ENCODE measurements around the gene PTK6. TPM values are rescaled to one million over a fixed set of nuclear protein-coding genes. Genes with fewer than 3 reads are reported as not detected.
"Not testable (repeated sequence)": the region's sequence is repeated elsewhere in the genome, so short reads cannot be mapped to it uniquely, and the experiment has no call there.

PTK6 gene
- total and polyA plus RNA-seq, 2 donors (not counting 1 experiment from before 2014, with no cell fraction given): 0.86 to 2.3 TPM

DNA sequence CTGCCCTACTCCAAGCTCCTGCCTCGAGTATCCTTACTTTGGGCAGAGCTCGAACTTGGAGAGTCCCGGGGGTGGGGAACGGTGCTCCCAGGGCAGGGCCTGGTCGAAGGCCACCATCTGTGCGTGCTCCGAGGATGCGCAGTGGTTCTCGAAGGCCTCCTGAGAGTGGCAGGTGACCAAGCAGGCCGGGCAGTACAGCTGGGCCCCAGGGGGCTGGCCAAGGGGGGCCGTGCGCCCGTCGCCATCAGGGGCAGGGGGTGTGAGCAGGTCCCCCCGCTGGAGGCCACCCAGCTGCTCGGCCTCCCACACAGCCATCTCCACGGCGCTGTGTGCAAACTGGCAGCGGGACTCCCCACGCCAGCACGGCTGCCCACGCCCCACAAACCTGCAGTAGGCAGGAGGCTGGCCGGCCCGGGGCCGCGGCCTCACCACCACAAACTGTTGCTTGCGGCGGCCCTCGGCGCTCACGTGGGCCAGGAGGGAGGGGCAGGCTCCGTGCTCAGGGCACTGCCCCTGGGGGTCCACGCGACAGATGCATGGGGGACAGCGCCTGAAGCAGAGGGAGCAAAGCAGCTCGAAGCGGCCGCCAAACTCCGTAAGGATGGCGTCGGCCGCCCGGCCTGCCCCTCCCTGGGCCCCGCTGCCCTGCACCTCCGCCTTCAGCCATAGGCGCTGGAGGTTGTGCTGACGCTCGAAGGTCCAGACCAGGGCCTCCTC is 35.1 kb upstream of the PTK6 start:
- Histone ChIP-seq H2AFZ (ENCODE audit: insufficient read depth, low read depth, low read length, poor library complexity, severe bottlenecking) (no peak overlapping the region), H3K4me2 (replicated peaks; ENCODE audit: low read depth, low read length, poor library complexity, severe bottlenecking) (peak overlapping the region; percentile 97), H3K9me3 (ENCODE audit: control extremely low read depth in 1 of 3, control insufficient read depth in 2 of 3, insufficient read depth in 1 of 3, low read length in 2 of 3) (peaks cover 0 to 1% (median 0%) of the 10 kb centered on the region in 3 donors), H3K4me1 (ENCODE audit: control insufficient read depth in 2 of 2, insufficient read depth in 2 of 2, low read length in 2 of 2) (peaks cover 41 to 59% of the 10 kb centered on the region in 2 donors), H3K79me2 (ENCODE audit: control insufficient read depth, insufficient read depth, low read length) (peaks cover 28% of the 10 kb centered on the region), H3K27me3 (replicated peaks in 1 of 4; ENCODE audit: control extremely low read depth in 1 of 4, control insufficient read depth in 3 of 4, insufficient read depth in 4 of 4, low read length in 3 of 4) (no peaks in the 10 kb centered on the region), H3K36me3 (replicated peaks in 1 of 2; ENCODE audit: control extremely low read depth in 1 of 2, control insufficient read depth in 1 of 2, extremely low read depth in 1 of 2, insufficient read depth in 2 of 2, low read length in 1 of 2) (peaks cover 0 to 13% of the 10 kb centered on the region in 2 experiments), H3K4me3 (ENCODE audit: control extremely low read depth in 1 of 5, extremely low read depth in 1 of 5, insufficient read depth in 1 of 5, low read depth in 2 of 5, low read length in 4 of 5) (no peak overlapping the region), H4K20me1 (ENCODE audit: control insufficient read depth, insufficient read depth, low read length, poor library complexity, severe bottlenecking) (peaks cover 48% of the 10 kb centered on the region), H3K9ac (ENCODE audit: low read length) (no peak overlapping the region), H3K27ac (ENCODE audit: low read length in 2 of 2) (no peak overlapping the region)
- Mint-ChIP-seq H3K4me3 (no peak overlapping the region), H3K4me1 (peaks cover 29% of the 10 kb centered on the region), H3K27me3 (no peaks in the 10 kb centered on the region), H3K9me3 (ENCODE audit: insufficient read depth) (no peaks in the 10 kb centered on the region), H3K27ac (no peak overlapping the region)
- ATAC-seq (ENCODE audit: low read depth) (no peak), DNase-seq (no peak)
- intact Hi-C loops (cut with micrococcal nuclease): no loop called here
- TF ChIP-seq, protein P1, sequence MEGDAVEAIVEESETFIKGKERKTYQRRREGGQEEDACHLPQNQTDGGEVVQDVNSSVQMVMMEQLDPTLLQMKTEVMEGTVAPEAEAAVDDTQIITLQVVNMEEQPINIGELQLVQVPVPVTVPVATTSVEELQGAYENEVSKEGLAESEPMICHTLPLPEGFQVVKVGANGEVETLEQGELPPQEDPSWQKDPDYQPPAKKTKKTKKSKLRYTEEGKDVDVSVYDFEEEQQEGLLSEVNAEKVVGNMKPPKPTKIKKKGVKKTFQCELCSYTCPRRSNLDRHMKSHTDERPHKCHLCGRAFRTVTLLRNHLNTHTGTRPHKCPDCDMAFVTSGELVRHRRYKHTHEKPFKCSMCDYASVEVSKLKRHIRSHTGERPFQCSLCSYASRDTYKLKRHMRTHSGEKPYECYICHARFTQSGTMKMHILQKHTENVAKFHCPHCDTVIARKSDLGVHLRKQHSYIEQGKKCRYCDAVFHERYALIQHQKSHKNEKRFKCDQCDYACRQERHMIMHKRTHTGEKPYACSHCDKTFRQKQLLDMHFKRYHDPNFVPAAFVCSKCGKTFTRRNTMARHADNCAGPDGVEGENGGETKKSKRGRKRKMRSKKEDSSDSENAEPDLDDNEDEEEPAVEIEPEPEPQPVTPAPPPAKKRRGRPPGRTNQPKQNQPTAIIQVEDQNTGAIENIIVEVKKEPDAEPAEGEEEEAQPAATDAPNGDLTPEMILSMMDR (IDR thresholded peaks at IDR 0.05): no peak
- TF ChIP-seq EZH2 (IDR thresholded peaks at IDR 0.05; ENCODE audit: borderline replicate concordance, insufficient read depth, low read depth, low read length, poor library complexity, severe bottlenecking): no peak
- ChIA-PET POLR2A (no interaction called here), CTCF (interaction anchor here (3.1 kb wide), 1 partner anchor 34 kb away, joined by 17 read pairs; no protein-coding TSS in a partner anchor)
- 93% methylated on average over 48 of the region's 48 CpGs for WGBS (ENCODE audit: insufficient coverage)

DNA sequence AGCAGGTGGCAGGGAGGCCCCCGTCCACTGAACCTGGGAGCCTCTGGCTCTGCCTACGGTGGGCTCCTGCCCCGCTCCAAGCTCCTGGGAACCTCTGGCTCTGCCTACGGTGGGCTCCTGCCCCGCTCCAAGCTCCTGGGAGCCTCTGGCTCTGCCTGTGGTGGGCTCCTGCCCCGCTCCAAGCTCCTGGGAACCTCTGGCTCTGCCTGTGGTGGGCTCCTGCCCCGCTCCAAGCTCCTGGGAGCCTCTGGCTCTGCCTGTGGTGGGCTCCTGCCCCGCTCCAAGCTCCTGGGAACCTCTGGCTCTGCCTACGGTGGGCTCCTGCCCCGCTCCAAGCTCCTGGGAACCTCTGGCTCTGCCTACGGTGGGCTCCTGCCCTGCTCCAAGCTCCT is 33.9 kb upstream of the PTK6 start:
- Histone ChIP-seq H3K79me2 (ENCODE audit: control insufficient read depth, insufficient read depth, low read length) (peaks cover 28% of the 10 kb centered on the region), H3K4me1 (ENCODE audit: control insufficient read depth in 2 of 2, insufficient read depth in 2 of 2, low read length in 2 of 2) (peaks cover 48 to 67% of the 10 kb centered on the region in 2 donors), H4K20me1 (ENCODE audit: control insufficient read depth, insufficient read depth, low read length, poor library complexity, severe bottlenecking) (peaks cover 60% of the 10 kb centered on the region), H3K36me3 (replicated peaks in 1 of 2; ENCODE audit: control extremely low read depth in 1 of 2, control insufficient read depth in 1 of 2, extremely low read depth in 1 of 2, insufficient read depth in 2 of 2, low read length in 1 of 2) (peaks cover 0 to 21% of the 10 kb centered on the region in 2 experiments)
- H3K27me3 ChIP-seq (replicated peaks in 1 of 4; ENCODE audit: control extremely low read depth in 1 of 4, control insufficient read depth in 3 of 4, insufficient read depth in 4 of 4, low read length in 3 of 4); H3K4me3 Mint-ChIP-seq; DNase-seq; H3K4me2 ChIP-seq (replicated peaks; ENCODE audit: low read depth, low read length, poor library complexity, severe bottlenecking); H3K27ac ChIP-seq (ENCODE audit: low read length in 2 of 2); H3K4me3 ChIP-seq (ENCODE audit: control extremely low read depth in 1 of 5, extremely low read depth in 1 of 5, insufficient read depth in 1 of 5, low read depth in 2 of 5, low read length in 4 of 5); ATAC-seq (ENCODE audit: low read depth); CTCF ChIA-PET; H3K9ac ChIP-seq (ENCODE audit: low read length); H3K27ac Mint-ChIP-seq; H3K9me3 Mint-ChIP-seq (ENCODE audit: insufficient read depth); H2AFZ ChIP-seq (ENCODE audit: insufficient read depth, low read depth, low read length, poor library complexity, severe bottlenecking); H3K9me3 ChIP-seq (ENCODE audit: control extremely low read depth in 1 of 3, control insufficient read depth in 2 of 3, insufficient read depth in 1 of 3, low read length in 2 of 3); intact Hi-C loops (cut with micrococcal nuclease); H3K27me3 Mint-ChIP-seq: not testable (repeated sequence)
- peaks cover 33% of the 10 kb centered on the region for H3K4me1 Mint-ChIP-seq
- WGBS (ENCODE audit: insufficient coverage): no CpG with 5 or more reads among the region's 11 CpGs
- POLR2A ChIA-PET: interaction anchor here (0.7 kb wide), 1 partner anchor 511 kb away, joined by 7 read pairs; no protein-coding TSS in a partner anchor
